Testis (tissue), 3 donors: ENCODE measurements around the gene RAD51D. TPM values are rescaled to one million over a fixed set of nuclear protein-coding genes. Genes with fewer than 3 reads are reported as not detected.
"Not testable (repeated sequence)": the region's sequence is repeated elsewhere in the genome, so short reads cannot be mapped to it uniquely, and the experiment has no call there.

Experiments used
- DNase-seq: peaks from one replicate; pipeline ENCODE4 v3.0.0-alpha.2; 2019
- H3K27ac ChIP-seq, 2 donors: fragments of 200-600 bp; sonication (generic); one replicate each; pipeline ENCODE4 v1.5.1; 2019
- H3K27me3 ChIP-seq: fragments of 200-600 bp; sonication (generic); one replicate; pipeline ENCODE4 v1.5.1; 2019
- H3K36me3 ChIP-seq: fragments of 200-600 bp; sonication (generic); one replicate; pipeline ENCODE4 v1.5.1; 2017; ENCODE audit warnings: low read depth; ENCODE audit errors: missing control alignments
- H3K4me1 ChIP-seq: fragments of 200-600 bp; sonication (generic); one replicate; pipeline ENCODE4 v1.5.1; 2019
- H3K4me3 ChIP-seq, 2 donors: fragments of 200-600 bp; sonication (generic); one replicate each; pipeline ENCODE4 v1.5.1; 2017 to 2019
- H3K9me3 ChIP-seq: fragments of 200-600 bp; sonication (generic); one replicate; pipeline ENCODE4 v1.5.1; 2017
- CTCF ChIP-seq, 3 experiments: fragments of 450-650 bp in 2 of 3; fragments of 200-600 bp in 1 of 3; sonication (generic) in 1 of 3; IDR thresholded peaks; one replicate each; pipeline ENCODE4 v1.5.1; 2016 to 2019; ENCODE audit warnings: antibody characterized with exemption in 3 of 3, mild to moderate bottlenecking in 2 of 3, moderate library complexity in 1 of 3
- POLR2A ChIP-seq: fragments of 450-650 bp; IDR thresholded peaks from one replicate; pipeline ENCODE4 v1.6.1; 2017; ENCODE audit warnings: antibody characterized with exemption, mild to moderate bottlenecking, moderate library complexity
- WGBS, 2 donors: methylation state at CpG; one replicate each; pipeline ENCODE4 v1.1.5; 2018; 5-methylcytosine and 5-hydroxymethylcytosine counted together
- intact Hi-C: fragments of 100-400 bp; cut with DNase I; formaldehyde crosslinking; loops from one replicate; pipeline ENCODE4 v1.15.1; 2023; ENCODE audit warnings: low total_unique reads
- polyA plus RNA-seq: library from polyadenylated mRNA; stranded (reverse); fragments of 350-450 nt; fragmentation: Illumina TruSeq; extraction: RNeasy Lipid Tissue Mini Kit (QIAGEN cat#74804); gene quantifications from one replicate; pipeline ENCODE4 v1.2.3, GENCODE V29; 2014; ENCODE audit warnings: low read depth, low replicate concordance; ENCODE audit not compliant: insufficient read depth
- total RNA-seq, 2 donors: library from RNA; depleted of rRNA; stranded (reverse); fragments of >200 nt; gene quantifications; one replicate each; pipeline ENCODE4 v1.2.3, GENCODE V29; 2016

RAD51D gene
- total and polyA plus RNA-seq, 3 donors from 2014 or later, result 16.8 to 24.3 (median 18.4) TPM

- no peaks in the 10 kb centered on the region for H3K27me3 ChIP-seq
- no peaks in the 10 kb centered on the region for H3K9me3 ChIP-seq
- 96 to 97% methylated on average over 6 to 14 of the region's 14 CpGs for WGBS, 2 donors
- H3K36me3 ChIP-seq, result no peaks in the 10 kb centered on the region
- TF ChIP-seq CTCF (IDR thresholded peaks at IDR 0.05) (no peak), POLR2A (no peak)
- H3K27ac ChIP-seq, result no peak overlapping the region
- DNase-seq, result no peak
- H3K4me3 ChIP-seq, result no peak overlapping the region
- no peaks in the 10 kb centered on the region for H3K4me1 ChIP-seq
- intact Hi-C loops, result no loop called here
Observed at GRCh38 chr17:35101036-35101435, 18.6 kb downstream of the RAD51D start.

- no peaks in the 10 kb centered on the region for H3K4me1 ChIP-seq
- H3K27me3 ChIP-seq, result no peaks in the 10 kb centered on the region
- intact Hi-C loops, result no loop called here
- H3K9me3 ChIP-seq, result no peaks in the 10 kb centered on the region
- DNase-seq, result no peak
- no peak overlapping the region for H3K27ac ChIP-seq
- H3K36me3 ChIP-seq, result no peaks in the 10 kb centered on the region
- 92 to 100% methylated on average over 3 of the region's 3 CpGs for WGBS, 2 donors
- H3K4me3 ChIP-seq, result no peak overlapping the region
- TF ChIP-seq POLR2A (no peak), CTCF (IDR thresholded peaks at IDR 0.05) (no peak)
Observed at GRCh38 chr17:35099908-35100307, 19.8 kb downstream of the RAD51D start.

GRCh38 chr17:35097776-35098175 lies 21.9 kb downstream of the RAD51D start:
- TF ChIP-seq POLR2A (no peak), CTCF (IDR thresholded peaks at IDR 0.05) (no peak)
- DNase-seq, result no peak
- intact Hi-C loops, result no loop called here
- 85 to 89% methylated on average over 2 of the region's 2 CpGs for WGBS, 2 donors
- Histone ChIP-seq H3K36me3 (no peaks in the 10 kb centered on the region), H3K27ac (no peak overlapping the region), H3K9me3 (no peaks in the 10 kb centered on the region), H3K27me3 (no peaks in the 10 kb centered on the region), H3K4me3 (no peak overlapping the region), H3K4me1 (no peaks in the 10 kb centered on the region)

- TF ChIP-seq POLR2A (no peak), CTCF (IDR thresholded peaks at IDR 0.05) (no peak)
- Histone ChIP-seq H3K4me3 (no peak overlapping the region), H3K27me3 (no peaks in the 10 kb centered on the region), H3K27ac (no peak overlapping the region), H3K36me3 (no peaks in the 10 kb centered on the region), H3K9me3 (no peaks in the 10 kb centered on the region), H3K4me1 (no peaks in the 10 kb centered on the region)
- intact Hi-C loops, result no loop called here
- DNase-seq, result no peak
- WGBS, 2 donors, result 85 to 88% methylated on average over 1 of the region's 1 CpG
Observed at GRCh38 chr17:35095741-35096140, 23.9 kb downstream of the RAD51D start.

- H3K27ac ChIP-seq, result no peak overlapping the region
- no peaks in the 10 kb centered on the region for H3K36me3 ChIP-seq
- no peaks in the 10 kb centered on the region for H3K27me3 ChIP-seq
- no peak overlapping the region for H3K4me3 ChIP-seq
- WGBS, 2 donors, result 74 to 84% methylated on average over 2 of the region's 2 CpGs
- H3K4me1 ChIP-seq, result no peaks in the 10 kb centered on the region
- intact Hi-C loops, result no loop called here
- no peaks in the 10 kb centered on the region for H3K9me3 ChIP-seq
- no peak for DNase-seq
- no peak for TF ChIP-seq POLR2A
Observed at GRCh38 chr17:35094902-35095301, 24.8 kb downstream of the RAD51D start.

- H3K27ac ChIP-seq, H3K36me3 ChIP-seq, intact Hi-C loops, H3K4me3 ChIP-seq, H3K9me3 ChIP-seq, H3K27me3 ChIP-seq, DNase-seq: not testable (repeated sequence)
- 72 to 81% methylated on average over 11 of the region's 11 CpGs for WGBS, 2 donors
- H3K4me1 ChIP-seq, result peaks cover 11% of the 10 kb centered on the region
Observed at GRCh38 chr17:35090707-35091106, 29.0 kb downstream of the RAD51D start.
